Stimulated activated CD4-positive, alpha-beta T cell treated with anti-CD3 and anti-CD28 coated beads, Interleukin-12 subunit alpha, Interleukin-12 subunit beta, amount 100 ng/mL, for 24 hours (primary cell): Measurements from ENCODE around the gene ZC2HC1C.
A peak's percentile ranks its signal among the peaks of the same experiment; 100 is the strongest.
"Not testable (repeated sequence)": the region's sequence is repeated elsewhere in the genome, so short reads cannot be mapped to it uniquely, and the experiment has no call there.

ENCODE experiments used
- DNase-seq, 2 experiments: peaks; one replicate each; pipeline ENCODE4 v3.0.0-alpha.2; 2020; ENCODE audit warnings: low read depth in 2 of 2

The ZC2HC1C gene

DNA sequence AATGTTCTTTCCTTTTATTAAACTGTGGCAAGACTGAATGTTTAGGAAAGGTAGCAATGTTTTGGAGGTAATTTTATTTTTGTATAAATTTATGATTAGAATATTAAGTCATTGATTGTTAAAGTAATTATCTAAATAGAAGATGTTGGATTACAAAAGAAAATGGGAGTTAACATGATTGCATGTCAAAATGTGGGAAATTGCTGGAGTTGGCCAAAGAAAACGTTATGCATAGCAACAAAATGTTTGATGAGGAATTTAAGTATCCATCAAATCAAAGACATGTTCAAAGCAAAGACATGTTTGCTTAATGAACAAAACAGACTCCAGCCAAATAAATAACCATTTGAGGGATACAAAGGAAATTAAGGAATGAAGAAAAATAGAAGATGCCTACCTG is 15.0 kb upstream of the ZC2HC1C start:
- no peak for DNase-seq

DNA sequence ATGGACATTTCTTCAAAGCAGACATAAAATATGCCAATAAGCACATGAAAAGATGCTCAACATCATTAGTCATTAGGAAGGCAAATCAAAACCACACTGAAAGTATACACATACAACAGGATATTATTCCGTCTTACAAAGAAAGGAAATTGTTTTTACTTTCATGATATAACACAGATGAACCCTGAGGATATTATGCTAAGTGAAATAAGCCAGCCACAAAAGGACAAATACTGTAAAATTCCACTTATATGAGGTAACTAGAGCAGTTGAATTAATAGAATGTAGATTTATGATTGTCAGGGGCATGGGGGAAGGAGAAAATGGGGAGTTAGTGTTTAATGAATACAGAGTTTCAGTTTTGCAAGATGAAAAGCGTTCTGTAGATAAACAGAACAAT is 9.8 kb upstream of the ZC2HC1C start:
- no peak for DNase-seq

DNA sequence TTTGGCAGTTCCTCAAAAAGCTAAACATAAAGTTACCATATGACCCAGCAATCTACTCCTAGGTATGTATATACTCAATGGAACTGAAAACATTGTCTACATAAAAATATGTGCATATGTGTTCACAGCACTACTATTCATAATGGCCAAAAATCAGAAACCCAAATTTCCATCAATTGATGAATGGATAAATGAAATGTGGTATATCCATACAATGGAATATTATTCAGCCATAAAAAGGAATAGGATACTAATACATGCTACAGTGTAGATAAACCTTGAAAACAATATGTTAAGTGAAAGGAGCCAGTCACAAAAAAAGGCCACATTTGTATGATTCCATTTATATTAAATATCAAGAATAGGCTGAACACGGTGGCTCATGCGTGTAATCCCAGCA is 9.0 kb upstream of the ZC2HC1C start:
- no peak for DNase-seq

DNA sequence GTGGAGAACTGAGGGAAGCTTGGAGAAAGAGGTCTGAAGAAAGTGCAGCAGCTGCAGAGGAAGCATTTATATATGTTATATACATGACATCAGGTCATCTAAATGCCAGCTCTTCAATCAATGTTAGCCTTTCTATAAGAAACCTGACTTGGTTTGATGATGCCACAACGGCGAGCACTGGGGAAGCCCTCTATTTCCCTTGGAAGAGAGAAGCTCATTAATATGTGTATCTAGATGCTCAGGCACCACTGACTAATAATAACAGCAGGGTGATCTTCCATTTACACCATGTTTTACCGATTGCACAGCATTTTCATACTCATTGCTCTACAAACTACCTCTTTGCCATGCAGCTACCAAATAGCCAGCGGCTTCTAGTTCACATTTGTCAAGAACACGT is 6.4 kb upstream of the ZC2HC1C start:
- no peak for DNase-seq

DNA sequence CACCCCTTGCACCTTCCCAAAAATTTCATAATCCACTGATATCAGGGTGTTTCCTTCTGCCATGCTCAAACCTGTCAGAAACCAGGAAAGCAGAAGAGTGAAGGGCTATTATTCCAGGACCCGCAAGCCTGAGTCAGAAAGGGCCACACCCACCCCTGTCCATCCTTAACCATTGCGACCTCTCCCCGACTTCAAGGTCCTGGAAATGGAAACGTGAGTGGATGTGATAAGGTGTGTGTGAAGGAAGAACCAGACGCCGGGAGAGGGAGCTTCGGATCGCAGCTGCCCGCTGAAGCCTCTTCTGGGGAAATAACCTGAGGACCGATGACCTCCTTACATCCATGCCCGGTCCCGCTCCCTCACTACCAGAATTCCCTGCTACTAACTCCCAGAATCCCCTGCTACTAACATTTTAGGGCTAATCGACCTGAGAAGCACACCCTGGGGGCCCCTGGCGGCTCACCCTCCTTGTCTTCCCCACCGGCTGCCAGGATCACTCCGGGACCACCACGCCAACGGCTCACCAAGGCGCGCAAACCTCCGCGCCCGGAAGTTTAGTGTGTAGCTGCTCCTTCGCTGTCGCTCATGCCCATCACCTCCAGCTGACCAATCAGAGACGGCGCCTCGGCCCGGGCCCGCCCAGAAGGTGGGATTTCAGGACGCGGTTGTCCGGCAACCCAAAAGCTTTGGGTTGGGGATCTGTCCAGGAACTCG is 5.8 kb upstream of the ZC2HC1C start, which contains the start of gene ACYP1:
ACYP1 (minus strand) TSS at position 534 of the 714 bp plus-strand sequence; CDS start at position 63, 471 bp downstream.
- DNase-seq: peak; percentile 85 to 92

DNA sequence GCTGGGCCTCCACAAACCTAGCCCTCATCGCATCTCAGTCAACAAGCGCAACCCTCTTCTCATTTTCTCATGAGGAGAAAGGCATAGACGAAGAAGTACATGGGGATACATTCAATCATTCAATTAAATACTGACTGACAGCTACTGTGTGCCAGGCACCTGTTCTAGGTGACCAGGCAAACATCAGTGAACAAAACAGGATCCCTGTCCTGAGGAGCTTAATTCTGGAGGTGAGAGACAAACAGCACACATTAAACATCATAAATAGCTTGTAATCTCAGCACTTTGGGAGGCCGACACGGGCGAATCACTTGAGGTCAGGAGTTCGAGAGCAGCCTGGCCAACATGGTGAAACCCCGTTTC is 5.3 kb upstream of the ZC2HC1C start:
- no peak for DNase-seq

DNA sequence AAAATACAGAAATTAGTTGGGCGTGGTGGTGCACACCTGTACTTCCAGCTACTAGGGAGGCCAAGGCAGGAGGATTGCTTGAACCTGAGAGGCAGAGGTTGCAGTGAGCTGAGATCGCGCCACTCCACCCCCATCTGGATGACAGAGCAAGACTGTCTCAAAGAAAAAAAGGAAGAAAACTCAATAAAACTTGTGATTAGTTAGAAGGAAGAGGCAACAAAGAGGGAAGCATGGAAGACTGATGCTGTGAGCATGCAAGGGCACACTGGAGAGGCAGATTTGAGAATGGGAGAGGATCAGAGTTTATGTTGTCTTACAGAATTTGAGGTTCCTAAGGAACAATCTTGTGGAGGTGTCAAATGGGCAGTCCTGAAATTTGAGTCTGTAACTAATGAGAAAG is 2.8 kb upstream of the ZC2HC1C start:
- DNase-seq: no peak

DNA sequence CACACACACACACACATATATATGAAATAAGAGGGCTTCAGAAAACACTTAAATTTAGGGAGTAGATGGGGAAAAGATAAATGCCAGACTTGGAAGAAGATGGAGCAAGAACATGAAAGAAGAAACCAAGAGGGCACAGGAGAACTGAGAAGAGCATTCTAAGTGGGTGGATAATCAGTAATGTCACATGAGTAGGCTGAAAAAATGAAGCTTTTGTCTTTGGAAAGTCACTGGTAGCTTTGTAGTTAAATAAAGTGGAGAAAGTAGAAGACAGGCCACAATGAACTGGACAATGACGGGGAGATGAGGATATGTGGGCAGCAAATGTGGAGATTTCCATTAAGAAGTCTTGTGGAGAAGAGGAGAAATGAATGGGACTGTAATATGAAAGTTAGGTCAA is 2.2 kb upstream of the ZC2HC1C start:
- DNase-seq: no peak

DNA sequence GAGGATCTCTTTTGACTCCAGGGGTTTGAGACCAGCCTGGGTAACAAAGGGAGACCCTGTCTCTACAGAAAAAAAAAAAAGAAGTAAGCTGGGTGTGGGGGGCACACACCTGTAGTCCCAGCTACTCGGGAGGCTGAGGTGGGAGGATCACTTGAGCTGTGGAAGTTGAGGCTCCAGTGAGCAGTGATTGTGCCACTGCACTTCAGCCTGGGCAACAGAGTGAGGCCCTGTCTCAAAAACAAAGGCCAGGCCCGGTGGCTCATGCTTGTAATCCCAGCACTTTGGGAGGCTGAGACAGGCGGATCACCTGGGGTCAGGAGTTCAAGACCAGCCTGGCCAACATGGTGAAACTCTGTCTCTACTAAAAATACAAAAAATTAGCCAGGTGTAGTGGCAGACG is 1.7 kb upstream of the ZC2HC1C start:
- not testable (repeated sequence) for DNase-seq

DNA sequence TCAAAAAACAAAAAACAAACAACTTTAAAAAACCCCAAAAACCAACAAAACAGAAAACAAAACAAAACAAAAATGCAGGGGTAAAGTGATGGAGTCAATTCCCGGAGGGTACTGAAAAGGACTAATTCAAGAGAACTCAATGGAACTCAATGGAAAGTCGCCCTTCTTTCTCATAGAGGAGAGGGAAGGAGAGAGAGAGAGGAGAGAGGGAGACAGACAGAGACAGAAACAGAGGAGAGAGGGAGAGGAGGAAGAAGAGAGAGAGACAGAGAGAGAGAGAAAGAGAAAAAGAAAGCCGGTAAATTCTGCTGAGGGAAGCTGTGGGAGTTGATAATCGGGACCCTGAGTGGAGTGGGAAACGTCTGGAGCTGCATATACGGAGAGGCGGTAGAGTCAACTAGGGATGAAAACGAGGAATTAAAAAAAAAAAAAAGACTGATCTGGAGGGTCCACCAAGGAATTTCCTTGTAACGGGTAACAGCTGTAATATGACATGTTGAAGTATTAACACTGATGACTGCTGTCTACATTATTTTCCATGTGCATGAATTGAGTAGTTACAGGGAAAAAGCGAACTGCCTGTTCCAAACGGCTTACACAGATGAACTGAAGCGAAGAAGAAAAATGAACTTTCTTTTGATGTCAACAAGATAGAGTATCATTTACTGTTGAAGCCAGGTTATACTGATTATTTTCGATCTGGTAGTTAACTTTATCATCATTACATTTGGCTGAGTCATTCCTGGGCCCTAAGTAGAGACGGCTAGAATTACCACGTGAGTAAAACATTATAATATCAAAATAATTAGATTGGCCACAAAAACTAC is 934 bp upstream of the ZC2HC1C start:
- DNase-seq: no peak

DNA sequence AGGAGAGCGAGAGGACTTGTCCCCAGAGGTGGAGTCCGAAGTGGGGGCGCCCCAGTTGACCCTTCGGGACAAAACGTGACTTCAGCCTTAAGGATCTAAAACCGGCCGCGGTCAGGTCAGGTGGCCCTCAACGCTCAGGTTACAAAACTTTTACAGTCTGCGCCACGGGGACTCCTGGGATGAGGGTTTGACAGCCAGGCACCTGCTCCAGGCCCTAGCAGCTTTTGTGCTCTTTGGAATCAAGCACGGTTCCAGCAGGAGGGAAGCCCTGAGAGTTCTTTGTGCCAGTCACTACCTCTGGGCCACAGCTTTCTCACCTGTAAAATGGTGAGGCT is 337 bp downstream of the ZC2HC1C start:
- no peak for DNase-seq

DNA sequence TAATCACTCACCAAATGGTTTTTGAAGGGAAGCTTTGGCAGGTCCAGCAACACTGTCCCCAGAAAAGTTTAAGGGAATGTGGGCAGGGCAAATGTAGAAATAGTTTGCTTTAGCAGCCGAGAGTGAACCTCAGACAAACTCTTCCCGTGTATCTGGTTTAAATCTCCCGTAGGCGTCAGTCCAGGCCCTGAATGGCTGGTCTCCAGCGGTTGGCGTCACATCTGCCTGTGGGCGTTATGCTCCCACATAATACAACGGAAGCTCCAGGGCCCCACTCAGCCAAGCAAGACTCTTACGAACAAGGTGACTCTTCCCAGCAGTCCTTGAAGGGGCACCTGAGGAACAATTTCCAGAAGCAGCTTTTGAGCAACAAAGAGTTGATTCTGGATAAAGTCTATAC is 942 bp downstream of the ZC2HC1C start:
- no peak for DNase-seq

DNA sequence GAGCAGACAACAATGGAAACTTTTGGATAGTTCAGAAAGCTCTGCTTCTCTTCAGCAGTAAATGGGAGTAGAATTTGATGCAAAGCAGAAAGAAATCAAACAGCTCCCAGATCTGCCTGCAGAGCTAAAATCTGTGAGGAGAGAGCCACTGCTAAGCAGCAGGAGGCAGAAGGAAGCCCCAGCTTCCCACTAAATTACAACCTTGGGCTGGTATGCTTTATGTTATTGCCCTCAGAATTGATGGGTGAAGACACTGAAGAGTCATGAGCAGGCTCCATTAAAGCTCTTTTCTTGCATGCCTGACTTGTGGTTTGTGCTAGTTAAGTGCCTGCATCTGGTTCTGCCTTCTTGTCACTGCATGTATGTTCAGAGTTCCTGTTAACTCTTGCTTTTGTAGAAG is 8.4 kb downstream of the ZC2HC1C start:
- no peak for DNase-seq

DNA sequence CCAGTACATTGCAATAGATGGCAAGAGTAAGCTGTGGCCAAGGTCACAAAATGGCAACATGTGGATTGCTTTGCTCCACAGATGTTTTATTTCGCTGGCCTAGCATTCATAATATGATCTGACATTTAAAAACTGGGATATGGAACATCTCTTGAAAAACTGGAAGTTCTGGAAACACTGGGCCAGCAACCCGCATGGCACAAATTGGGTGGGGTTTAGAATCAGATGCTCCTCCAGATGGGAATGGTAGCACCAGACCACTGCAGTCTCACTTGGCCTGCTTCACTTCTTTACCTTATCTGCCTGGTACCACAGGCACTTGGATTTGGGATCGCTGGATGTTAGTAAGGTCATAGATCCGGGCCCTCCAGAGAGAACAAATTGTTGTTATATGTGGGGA is 10.1 kb downstream of the ZC2HC1C start:
- no peak for DNase-seq

DNA sequence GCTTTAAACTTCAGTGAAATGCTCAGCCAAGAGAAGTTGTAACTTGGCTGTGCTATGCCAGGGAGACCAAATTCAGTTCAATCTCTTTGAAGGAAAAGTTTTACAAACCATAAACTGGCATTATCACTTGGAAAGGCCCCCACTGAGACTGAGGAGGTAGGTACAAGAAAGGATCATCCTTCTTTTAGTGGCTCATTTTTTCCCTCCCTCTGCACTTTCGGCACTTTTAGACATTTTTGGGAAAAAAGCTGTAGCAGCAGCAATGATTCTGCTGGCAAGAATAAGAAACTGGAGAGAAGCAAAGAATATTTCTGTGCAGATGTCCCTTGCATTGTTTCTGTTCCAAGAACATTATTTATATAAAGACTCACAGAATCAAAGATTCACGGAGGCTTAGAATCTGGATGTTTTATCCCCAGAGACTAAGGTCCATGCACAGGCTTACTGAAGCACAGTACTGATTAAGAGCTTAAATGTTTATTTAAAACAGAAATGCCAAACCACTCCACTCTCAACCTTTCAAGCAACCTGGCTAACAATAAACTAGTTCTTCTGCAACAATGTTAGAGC is 12.3 kb downstream of the ZC2HC1C start:
- DNase-seq: no peak

DNA sequence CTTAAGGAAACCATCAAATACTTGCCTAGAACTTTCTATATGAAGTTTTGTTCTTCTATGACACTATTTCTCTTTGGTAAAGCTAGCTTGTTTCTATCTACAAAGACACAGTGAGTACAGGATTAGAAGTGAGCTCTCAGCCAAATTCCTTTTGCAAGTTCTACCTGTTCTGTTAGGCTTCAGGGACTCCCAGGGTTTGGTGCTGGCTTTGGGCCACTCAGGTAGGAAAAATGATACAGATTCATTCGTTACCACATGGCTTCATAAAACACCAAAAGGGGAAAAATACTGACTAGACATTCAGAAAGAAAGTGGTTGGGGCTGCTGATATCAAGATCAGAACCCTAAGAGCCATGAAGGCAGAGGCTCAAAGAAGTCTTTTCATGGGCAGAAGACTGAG is 13.8 kb downstream of the ZC2HC1C start:
- no peak for DNase-seq

DNA sequence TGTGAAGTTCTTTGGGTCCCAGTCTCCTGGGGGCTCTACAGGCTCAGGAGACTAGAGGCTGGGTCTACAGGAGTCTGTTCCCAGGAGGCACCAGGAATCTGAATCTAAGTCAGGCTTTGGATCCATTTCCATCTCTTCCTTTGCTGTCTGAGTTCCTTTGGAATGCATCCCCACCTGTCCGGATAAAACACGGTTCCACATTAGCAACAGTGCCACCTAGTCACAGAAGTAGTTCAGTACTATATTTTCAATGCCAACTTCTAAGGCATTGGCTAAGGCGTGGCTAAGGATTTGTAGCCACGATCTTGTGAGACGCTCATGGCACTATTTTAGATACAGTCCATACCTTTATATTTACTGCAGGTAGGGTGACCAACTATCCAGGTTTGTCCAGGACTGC is 15.1 kb downstream of the ZC2HC1C start:
- DNase-seq: no peak

DNA sequence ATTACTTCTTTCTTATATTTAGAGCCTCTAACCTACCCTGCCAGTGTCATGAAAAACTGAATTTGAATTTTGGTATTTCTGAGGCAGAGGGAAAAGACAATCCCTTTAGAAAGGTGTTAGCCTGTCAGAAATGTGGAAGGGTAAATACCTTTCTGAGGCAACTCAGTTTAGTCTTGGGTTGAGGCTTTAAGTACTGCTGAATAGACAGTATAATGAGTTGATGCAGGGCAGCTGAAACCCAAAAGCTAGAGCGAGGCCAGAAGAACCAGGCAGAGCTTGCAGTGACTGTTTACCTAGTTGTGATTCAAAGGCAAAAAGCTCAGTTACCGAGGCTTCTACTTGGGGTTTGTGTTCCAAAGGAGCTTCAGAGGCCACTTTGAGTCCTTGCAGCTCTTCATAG is 18.7 kb downstream of the ZC2HC1C start:
- no peak for DNase-seq

DNA sequence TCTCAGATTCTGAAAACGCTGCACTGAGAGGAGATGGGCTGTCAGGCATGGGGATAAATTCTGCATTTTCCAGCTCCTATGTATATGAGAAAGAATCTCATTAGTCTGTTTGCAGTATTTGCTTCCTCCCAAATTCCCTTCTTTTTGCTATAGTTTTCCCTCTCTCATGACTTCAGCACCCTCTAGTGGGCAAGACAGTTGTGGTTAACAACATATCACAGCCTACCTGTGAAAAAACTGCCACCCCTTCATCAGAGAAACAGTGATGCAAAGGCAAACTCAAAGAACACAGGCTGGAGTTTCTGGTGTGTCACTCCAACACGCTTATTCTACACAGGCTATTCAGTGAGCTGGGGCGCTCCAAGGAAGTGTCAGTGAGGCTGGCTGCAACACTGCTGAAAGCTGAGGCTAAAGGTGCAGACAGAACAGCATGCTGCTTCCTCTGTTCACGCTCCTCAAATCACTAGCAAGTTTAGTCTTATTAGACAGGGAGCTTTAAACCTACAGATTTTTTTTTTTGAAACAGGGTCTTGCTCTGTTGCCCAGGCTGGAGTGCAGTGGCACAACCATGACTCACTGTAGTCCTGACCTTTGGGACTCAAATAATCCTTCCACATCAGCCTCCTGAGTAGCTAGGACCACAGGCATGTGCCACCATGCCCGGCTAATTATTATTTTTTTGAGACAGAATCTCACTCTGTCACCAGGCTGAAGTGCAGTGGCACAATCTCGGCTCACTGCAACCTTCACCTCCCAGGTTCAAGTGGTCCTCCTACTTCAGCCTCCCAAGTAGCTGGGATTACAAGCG is 19.3 kb downstream of the ZC2HC1C start:
- peak in 1 of 2 experiments; percentile 8 for DNase-seq

DNA sequence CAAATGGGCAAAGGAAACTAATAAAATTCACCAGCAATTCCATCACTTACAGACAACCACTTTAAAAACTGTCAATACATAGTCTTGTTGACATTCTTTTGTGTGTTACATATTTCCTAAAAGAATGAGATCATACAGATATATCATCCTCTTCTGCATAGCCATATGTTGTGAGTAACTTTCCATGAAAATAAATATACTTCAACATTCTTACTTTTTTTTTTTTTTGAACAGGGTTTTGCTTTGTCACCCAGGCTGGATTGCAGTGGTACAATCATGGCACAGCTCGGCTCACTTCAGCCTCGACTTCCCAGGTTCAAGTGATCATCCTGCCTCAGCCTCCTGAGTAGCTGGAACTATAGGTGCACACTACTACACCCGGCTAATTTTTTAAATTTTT is 20.9 kb downstream of the ZC2HC1C start:
- no peak for DNase-seq

DNA sequence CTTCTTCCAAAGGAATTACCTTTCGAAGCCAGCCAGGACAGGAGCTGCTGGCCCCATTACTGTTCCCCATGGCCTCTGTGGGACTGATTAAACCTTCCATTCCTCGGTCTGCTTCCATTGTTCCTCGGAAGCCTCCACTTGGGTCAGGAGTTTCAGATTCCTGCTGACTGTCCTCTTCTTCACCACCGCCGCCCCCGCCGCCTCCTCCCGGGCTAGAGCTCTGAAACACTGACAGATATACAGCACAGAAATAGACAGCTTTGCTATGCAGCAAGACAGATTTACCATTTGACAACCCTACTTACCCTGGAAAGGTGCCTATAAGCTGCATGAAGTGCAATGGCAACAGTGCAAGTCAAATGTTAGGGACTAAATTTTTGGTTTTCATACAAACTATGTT is 21.8 kb downstream of the ZC2HC1C start:
- DNase-seq: no peak

DNA sequence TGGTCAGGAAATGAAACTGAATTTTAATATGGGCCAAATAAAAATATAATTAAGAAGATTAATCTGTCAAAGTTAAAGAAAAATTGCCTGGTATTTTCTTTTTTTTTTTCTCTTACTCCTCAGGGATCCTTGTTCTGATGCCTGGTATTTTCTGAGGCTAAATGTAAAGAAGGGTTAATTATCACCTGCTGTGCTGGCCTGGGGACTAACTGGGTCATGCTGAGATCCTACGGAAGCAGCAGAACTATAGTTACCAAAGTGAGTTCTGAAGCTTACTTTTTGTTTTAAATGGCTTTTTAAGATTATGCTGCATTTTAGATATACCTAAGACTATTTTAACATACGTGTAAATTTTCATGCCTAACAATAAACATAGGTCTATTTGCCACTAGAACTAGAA is 23.3 kb downstream of the ZC2HC1C start:
- DNase-seq: no peak
